WTC11 (cell line): ENCODE results near the gene TAOK2. TPM values are rescaled to one million over a fixed set of nuclear protein-coding genes. Genes with fewer than 3 reads are reported as not detected.

Experiments used
- ATAC-seq: fragments of 200-7000 bp; cut with Tn5 transposase; 2 replicates; pipeline ENCODE4 v1.10.0; 2021; ENCODE audit warnings: mild to moderate bottlenecking, moderate library complexity
- CTCF ChIA-PET: fragments of 300-600 bp; sonication (Branson Sonifier 250); formaldehyde crosslinking; loops from one replicate; lab custom pipeline; 2021; ENCODE audit warnings: antibody characterized with exemption; lab: Charles Lee
- POLR2A ChIA-PET: fragments of 350-600 bp; sonication (Branson Sonifier 250); formaldehyde crosslinking; loops from one replicate; lab custom pipeline; 2021; ENCODE audit warnings: antibody characterized with exemption; lab: Charles Lee
- DNase-seq: peaks from one replicate; pipeline ENCODE4 v3.0.0; 2021; ENCODE audit warnings: low spot score
- H3K27ac Mint-ChIP-seq: 2 replicates; pipeline ENCODE4 v1.8.0; 2021; ENCODE audit warnings: mixed read lengths
- H3K27me3 Mint-ChIP-seq: 2 replicates; pipeline ENCODE4 v1.8.0; 2021; ENCODE audit warnings: low read depth, mild to moderate bottlenecking, moderate library complexity, mixed read lengths
- H3K36me3 Mint-ChIP-seq: 2 replicates; pipeline ENCODE4 v1.8.0; 2021; ENCODE audit warnings: mixed read lengths
- H3K4me1 Mint-ChIP-seq: 2 replicates; pipeline ENCODE4 v1.8.0; 2022; ENCODE audit warnings: mixed read lengths
- H3K4me3 Mint-ChIP-seq: 2 replicates; pipeline ENCODE4 v1.8.0; 2021; ENCODE audit warnings: mild to moderate bottlenecking, moderate library complexity, mixed read lengths
- H3K9me3 Mint-ChIP-seq: 2 replicates; pipeline ENCODE4 v1.8.0; 2021; ENCODE audit warnings: mixed read lengths
- FOXJ3 ChIP-seq: sonication (generic); formaldehyde crosslinking; IDR thresholded peaks from 2 replicates; pipeline ENCODE4 v1.9.0; 2021; ENCODE audit warnings: missing genetic modification reagents, mild to moderate bottlenecking, borderline replicate concordance
- MYBL2 ChIP-seq: sonication (generic); formaldehyde crosslinking; IDR thresholded peaks from 2 replicates; pipeline ENCODE4 v1.8.1; 2023; ENCODE audit warnings: mild to moderate bottlenecking, moderate library complexity, missing genetic modification reagents
- NFATC4 ChIP-seq: fragments of 250-450 bp; sonication (Bioruptor Pico); IDR thresholded peaks from 2 replicates; pipeline ENCODE4 v1.9.0; 2021; ENCODE audit warnings: mild to moderate bottlenecking
- NFYB ChIP-seq: sonication (generic); formaldehyde crosslinking; conservative IDR thresholded peaks from 2 replicates; pipeline ENCODE4 v1.8.0; 2022; ENCODE audit warnings: low read depth, missing genetic modification reagents
- SMAD3 ChIP-seq: sonication (generic); formaldehyde crosslinking; IDR thresholded peaks from 2 replicates; pipeline ENCODE4 v1.8.0; 2022; ENCODE audit warnings: missing genetic modification reagents, mild to moderate bottlenecking, borderline replicate concordance
- SP1 ChIP-seq: sonication (generic); formaldehyde crosslinking; conservative IDR thresholded peaks from 2 replicates; pipeline ENCODE4 v1.8.1; 2022; ENCODE audit warnings: missing genetic modification reagents
- ZBTB21 ChIP-seq: sonication (generic); formaldehyde crosslinking; IDR thresholded peaks from 2 replicates; pipeline ENCODE4 v1.8.1; 2023; ENCODE audit warnings: mild to moderate bottlenecking, missing genetic modification reagents, borderline replicate concordance
- ZMAT4 ChIP-seq: fragments of 250-450 bp; sonication (Bioruptor Pico); IDR thresholded peaks from 2 replicates; pipeline ENCODE4 v1.9.0; 2021; ENCODE audit warnings: mild to moderate bottlenecking
- ZNF281 ChIP-seq: sonication (generic); formaldehyde crosslinking; IDR thresholded peaks from 2 replicates; pipeline ENCODE4 v1.8.0; 2023; ENCODE audit warnings: mild to moderate bottlenecking, missing genetic modification reagents
- total RNA-seq: library from RNA; stranded (reverse); gene quantifications from 3 replicates; pipeline ENCODE4 v1.2.3, GENCODE V29; 2021
- TF ChIP-seq, protein P1 (sequence below): fragments of 250-450 bp; sonication (Bioruptor Pico); IDR thresholded peaks from 2 replicates; pipeline ENCODE4 v1.9.0; 2021; ENCODE audit warnings: mild to moderate bottlenecking, borderline replicate concordance
- TF ChIP-seq, protein P2 (sequence below): sonication (generic); formaldehyde crosslinking; IDR thresholded peaks from 2 replicates; pipeline ENCODE4 v1.8.1; 2022; ENCODE audit warnings: mild to moderate bottlenecking, missing genetic modification reagents, moderate library complexity, borderline replicate concordance
- TF ChIP-seq, protein P3 (sequence below): sonication (generic); formaldehyde crosslinking; IDR thresholded peaks from 2 replicates; pipeline ENCODE4 v1.8.0; 2023; ENCODE audit warnings: missing genetic modification reagents
- TF ChIP-seq, protein P4 (sequence below): fragments of 250-450 bp; sonication (Bioruptor Pico); conservative IDR thresholded peaks from 2 replicates; pipeline ENCODE4 v1.9.0; 2021; ENCODE audit warnings: mild to moderate bottlenecking

The TAOK2 gene
- total RNA-seq, 1 experiment from 2014 or later: 42.4 TPM

- no peak for TF ChIP-seq ZNF281 (CRISPR knock-in tag)
Measured at GRCh38 chr16:29982560-29983419, 9.1 kb downstream of the TAOK2 start (continued).

- DNase-seq (no peak), ATAC-seq (no peak)
- peaks cover 71% of the 10 kb centered on the region for H3K36me3 Mint-ChIP-seq
- H3K4me1 Mint-ChIP-seq: no peaks in the 10 kb centered on the region
- H3K9me3 Mint-ChIP-seq: no peaks in the 10 kb centered on the region
- no peak overlapping the region for H3K4me3 Mint-ChIP-seq
- CTCF ChIA-PET: interaction anchor here (0.6 kb wide), 1 partner anchor 531 kb away, joined by 3 read pairs; no protein-coding TSS in a partner anchor
- POLR2A ChIA-PET: no interaction called here
- H3K27me3 Mint-ChIP-seq: no peaks in the 10 kb centered on the region
- no peak overlapping the region for H3K27ac Mint-ChIP-seq
- TF ChIP-seq SP1 (CRISPR knock-in tag): no peak
- no peak for TF ChIP-seq MYBL2
- TF ChIP-seq, protein P1, sequence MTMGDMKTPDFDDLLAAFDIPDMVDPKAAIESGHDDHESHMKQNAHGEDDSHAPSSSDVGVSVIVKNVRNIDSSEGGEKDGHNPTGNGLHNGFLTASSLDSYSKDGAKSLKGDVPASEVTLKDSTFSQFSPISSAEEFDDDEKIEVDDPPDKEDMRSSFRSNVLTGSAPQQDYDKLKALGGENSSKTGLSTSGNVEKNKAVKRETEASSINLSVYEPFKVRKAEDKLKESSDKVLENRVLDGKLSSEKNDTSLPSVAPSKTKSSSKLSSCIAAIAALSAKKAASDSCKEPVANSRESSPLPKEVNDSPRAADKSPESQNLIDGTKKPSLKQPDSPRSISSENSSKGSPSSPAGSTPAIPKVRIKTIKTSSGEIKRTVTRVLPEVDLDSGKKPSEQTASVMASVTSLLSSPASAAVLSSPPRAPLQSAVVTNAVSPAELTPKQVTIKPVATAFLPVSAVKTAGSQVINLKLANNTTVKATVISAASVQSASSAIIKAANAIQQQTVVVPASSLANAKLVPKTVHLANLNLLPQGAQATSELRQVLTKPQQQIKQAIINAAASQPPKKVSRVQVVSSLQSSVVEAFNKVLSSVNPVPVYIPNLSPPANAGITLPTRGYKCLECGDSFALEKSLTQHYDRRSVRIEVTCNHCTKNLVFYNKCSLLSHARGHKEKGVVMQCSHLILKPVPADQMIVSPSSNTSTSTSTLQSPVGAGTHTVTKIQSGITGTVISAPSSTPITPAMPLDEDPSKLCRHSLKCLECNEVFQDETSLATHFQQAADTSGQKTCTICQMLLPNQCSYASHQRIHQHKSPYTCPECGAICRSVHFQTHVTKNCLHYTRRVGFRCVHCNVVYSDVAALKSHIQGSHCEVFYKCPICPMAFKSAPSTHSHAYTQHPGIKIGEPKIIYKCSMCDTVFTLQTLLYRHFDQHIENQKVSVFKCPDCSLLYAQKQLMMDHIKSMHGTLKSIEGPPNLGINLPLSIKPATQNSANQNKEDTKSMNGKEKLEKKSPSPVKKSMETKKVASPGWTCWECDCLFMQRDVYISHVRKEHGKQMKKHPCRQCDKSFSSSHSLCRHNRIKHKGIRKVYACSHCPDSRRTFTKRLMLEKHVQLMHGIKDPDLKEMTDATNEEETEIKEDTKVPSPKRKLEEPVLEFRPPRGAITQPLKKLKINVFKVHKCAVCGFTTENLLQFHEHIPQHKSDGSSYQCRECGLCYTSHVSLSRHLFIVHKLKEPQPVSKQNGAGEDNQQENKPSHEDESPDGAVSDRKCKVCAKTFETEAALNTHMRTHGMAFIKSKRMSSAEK (CRISPR knock-in tag): no peak
- TF ChIP-seq, protein P2, sequence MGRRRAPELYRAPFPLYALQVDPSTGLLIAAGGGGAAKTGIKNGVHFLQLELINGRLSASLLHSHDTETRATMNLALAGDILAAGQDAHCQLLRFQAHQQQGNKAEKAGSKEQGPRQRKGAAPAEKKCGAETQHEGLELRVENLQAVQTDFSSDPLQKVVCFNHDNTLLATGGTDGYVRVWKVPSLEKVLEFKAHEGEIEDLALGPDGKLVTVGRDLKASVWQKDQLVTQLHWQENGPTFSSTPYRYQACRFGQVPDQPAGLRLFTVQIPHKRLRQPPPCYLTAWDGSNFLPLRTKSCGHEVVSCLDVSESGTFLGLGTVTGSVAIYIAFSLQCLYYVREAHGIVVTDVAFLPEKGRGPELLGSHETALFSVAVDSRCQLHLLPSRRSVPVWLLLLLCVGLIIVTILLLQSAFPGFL (CRISPR knock-in tag): no peak
- TF ChIP-seq FOXJ3 (CRISPR knock-in tag): no peak
- no peak for TF ChIP-seq NFYB (CRISPR knock-in tag)
- no peak for TF ChIP-seq ZBTB21 (CRISPR knock-in tag)
- no peak for TF ChIP-seq ZMAT4
- TF ChIP-seq, protein P3, sequence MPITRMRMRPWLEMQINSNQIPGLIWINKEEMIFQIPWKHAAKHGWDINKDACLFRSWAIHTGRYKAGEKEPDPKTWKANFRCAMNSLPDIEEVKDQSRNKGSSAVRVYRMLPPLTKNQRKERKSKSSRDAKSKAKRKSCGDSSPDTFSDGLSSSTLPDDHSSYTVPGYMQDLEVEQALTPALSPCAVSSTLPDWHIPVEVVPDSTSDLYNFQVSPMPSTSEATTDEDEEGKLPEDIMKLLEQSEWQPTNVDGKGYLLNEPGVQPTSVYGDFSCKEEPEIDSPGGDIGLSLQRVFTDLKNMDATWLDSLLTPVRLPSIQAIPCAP: no peak
- no peak for TF ChIP-seq NFATC4 (CRISPR knock-in tag)
- TF ChIP-seq, protein P4, sequence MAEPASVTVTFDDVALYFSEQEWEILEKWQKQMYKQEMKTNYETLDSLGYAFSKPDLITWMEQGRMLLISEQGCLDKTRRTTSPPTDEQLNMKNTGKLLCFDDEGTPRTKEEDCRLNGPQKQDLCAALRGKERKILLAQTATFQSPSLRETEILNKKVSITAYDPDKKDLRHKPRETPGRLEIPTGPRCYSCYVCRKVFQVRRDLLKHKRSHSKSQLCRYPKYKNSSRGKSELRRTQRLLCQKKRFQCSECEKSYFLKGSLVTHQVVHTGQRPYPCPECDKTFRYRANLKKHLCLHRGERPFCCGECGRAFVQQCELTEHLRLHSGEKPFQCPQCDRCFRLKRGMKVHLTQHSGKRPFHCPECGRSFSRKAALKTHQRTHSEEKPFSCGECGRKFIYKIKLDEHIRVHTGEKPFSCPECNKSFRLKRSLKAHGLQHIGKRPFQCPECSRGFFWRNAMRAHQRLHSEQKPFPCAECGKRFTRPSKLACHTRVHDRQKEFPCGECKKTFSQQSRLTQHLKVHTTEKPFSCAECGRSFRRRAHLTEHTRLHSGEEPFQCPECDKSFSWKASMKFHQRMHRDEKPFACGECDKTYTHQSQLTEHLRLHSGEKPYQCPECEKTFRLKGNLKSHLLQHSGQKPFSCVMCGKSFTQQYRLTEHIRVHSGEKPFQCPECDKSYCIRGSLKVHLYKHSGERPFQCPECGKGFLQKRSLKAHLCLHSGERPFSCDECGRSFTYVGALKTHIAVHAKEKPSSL (CRISPR knock-in tag): no peak
- no peak for TF ChIP-seq SMAD3 (CRISPR knock-in tag)
Measured at GRCh38 chr16:29983420-29984136, 9.9 kb downstream of the TAOK2 start.
